SK-N-MC (cell line): ENCODE data around the gene PHACTR3.

Experiments used
- EZH2 ChIP-seq: fragments of 200-600 bp; sonication (generic); IDR thresholded peaks from one replicate; pipeline ENCODE4 v1.6.1; 2017; ENCODE audit warnings: antibody characterized with exemption
- POLR2AphosphoS5 ChIP-seq: IDR thresholded peaks from 2 replicates; pipeline ENCODE4 v1.6.1; 2012; ENCODE audit warnings: mild to moderate bottlenecking, low read depth, low read length, borderline replicate concordance

- TF ChIP-seq POLR2AphosphoS5 (no peak), EZH2 (no peak)
Observed at GRCh38 chr20:59804871-59805665, 200.7 kb downstream of the PHACTR3 start.
